Dermis microvascular lymphatic vessel endothelial cell (primary cell): ENCODE results near the gene GALNT9. TPM values are rescaled to one million over a fixed set of nuclear protein-coding genes. Genes with fewer than 3 reads are reported as not detected.
"Not testable (repeated sequence)": the region's sequence is repeated elsewhere in the genome, so short reads cannot be mapped to it uniquely, and the experiment has no call there.

Source experiments
- DNase-seq, 2 donors: peaks; one replicate each; pipeline versions ENCODE4 v3.0.0 to v3.0.0-alpha.2; 2010; ENCODE audit warnings: low read depth in 2 of 2
- total RNA-seq: library from RNA; depleted of rRNA; stranded (reverse); fragments of >200 nt; gene quantifications from 2 replicates; pipeline ENCODE4 v1.2.1, GENCODE V29; 2014

GALNT9 gene
- total RNA-seq, 1 donor from 2014 or later = under 0.01 TPM

DNA sequence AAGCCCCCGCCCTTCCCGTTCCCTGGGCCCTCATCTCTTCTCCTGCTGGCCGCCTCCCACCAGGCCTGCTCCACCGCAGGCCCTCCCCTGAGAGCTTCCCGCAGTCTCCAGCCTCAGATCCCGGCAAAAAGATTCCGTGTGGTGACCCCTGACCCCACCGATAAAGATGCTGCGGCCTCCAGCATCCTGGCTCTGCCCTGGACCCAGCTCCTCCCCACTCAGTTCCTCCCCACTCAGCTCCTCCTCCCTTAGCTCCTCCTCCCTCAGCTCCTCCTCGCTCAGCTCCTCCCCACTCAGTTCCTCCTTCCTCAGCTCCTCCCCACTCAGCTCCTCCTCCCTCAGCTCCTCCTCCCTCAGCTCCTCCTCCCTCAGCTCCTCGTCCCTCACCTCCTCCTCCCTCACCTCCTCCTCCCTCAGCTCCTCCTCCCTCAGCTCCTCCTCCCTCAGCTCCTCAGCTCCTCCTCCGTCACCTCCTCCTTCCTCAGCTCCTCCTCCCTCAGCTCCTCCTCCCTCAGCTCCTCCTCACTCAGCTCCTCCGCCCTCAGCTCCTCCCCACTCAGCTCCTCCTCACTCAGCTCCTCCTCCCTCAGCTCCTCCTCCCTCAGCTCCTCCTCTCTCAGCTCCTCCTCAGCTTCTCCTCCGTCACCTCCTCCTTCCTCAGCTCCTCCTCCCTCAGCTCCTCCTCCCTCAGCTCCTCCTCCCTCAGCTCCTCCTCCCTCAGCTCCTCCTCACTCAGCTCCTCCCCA is 168.2 kb downstream of the GALNT9 start:
- DNase-seq = peak in 1 of 2 donors; percentile 33

DNA sequence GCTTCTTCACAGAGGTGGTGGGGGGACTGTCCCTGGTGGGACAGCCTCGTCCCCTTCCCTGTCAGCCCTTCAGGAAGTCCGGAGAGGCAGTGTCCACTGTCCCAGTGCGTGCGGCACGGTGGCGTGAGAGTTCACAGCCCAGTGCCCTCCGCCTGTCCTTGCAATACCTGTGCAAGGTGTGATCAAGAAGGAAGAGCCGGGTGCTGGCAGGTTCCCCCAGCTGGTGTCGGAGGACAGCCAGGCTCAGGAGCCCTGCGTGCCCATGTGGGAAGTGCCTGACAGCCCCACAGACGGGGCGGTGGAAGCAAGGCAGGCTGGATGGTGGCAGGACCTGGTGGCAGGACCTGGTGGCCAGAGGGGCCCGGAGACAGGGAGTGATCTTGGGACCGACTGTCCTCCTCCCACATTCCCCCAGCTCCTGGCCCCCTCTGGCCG is 168.8 kb downstream of the GALNT9 start:
- DNase-seq = no peak

DNA sequence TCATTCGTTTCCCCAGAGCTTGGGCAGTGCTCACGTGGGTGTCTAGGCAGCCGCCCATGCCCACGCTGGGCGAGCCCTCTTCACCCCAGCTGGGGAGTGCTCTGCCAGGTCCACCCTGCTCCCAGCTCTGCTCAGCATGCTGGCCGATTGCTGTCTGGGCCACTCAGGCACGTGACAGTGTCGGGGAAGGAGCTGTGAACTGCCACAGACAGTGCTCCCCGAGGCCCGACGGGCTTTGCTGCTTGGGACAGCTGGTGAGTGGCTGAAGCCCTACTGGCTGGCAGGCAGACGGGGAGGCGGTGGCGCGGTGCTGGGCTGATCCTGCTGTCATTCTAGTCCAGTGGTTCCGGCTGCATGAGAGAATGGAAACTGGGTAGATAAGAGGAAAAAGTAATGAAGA is 169.4 kb downstream of the GALNT9 start:
- no peak for DNase-seq

DNA sequence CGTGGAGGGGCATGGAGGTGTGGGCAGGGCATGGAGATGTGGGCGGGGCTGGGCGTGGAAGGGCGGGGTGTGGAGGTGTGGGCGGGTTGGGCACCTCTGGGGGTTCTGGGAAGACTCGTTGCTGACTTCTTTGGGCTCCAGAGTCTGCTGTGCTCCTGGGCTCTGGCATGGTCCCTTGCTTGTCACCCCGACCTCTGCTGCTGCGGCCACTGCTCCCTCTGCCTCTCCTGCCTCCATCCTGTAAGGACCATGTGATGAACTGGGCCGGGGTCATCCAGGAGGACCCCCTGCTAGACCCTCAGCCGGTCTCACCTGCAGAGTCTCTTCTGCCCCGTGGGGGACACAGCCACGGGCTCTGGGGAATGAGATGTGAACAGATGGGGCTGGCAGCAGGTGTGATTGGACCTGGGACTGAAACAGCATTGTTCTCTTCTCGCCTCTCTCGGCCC is 169.8 kb downstream of the GALNT9 start:
- DNase-seq = no peak

DNA sequence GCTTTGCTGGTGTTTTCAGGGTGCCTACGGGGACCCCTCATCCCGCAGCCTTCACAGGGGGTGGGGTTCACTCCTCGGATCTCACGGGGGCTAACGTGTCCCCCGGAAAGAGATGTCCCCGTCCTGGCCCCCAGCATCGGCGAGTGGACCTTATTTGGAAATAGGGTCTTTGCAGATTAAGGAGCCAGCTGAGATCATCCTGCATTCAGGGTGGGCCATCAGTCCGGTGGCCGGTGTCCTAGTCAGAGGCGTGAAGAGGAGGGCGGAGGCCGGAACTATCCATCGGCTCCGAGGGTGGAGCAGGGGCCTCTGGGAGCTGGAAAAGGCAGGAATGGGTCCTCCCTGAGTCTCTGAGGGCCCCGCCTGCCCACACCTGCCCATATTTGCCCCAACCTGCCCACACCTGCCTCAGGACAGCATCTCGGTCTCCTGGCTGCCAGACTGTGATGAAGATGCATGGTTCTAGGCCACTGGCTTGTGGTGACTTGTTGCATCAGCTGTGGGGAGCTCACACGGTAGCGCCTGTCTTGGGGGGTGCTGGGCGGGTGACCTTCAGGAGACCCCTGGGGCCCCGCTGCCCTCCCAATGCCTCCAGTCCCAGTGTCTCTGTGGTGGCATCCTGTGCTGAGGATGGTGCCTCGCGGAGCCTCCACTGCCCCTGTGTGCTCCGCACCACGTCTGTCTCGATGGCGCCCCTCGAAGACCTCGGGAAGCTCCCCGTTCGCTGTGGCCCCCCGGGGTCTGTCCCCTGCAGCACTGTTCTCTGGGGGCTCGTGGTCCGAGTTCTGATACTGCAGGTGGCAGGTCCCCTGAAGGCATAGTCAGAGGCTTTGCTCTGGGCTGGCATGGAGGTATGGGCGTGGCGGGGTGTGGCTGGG is 170.5 kb downstream of the GALNT9 start:
- DNase-seq = no peak

DNA sequence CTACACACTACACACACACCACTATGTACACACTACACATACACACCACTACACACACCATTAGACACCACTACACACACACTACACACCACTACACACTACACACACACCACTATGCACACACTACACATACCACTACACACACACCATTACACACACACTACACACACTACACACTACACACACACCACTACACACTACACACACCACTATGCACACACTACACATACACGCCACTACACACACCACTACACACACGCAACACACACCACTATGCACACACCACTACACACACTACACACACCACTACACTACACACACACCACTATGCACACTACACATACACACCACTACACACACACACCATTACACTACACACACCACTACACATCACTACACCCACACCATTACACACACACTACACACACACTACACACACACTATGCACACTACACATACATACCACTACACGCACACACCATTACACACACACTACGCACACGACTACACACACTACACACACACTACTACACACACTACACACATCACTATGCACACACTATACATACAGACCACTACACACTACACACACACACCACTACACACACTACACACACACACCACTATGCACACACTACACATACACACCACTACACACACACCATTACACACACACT is 171.5 kb downstream of the GALNT9 start:
- no peak for DNase-seq

- no peak for DNase-seq
These were observed 172.6 kb downstream of the GALNT9 start for GRCh38 chr12:132156573-132157325.

- DNase-seq = no peak
These were observed 173.4 kb downstream of the GALNT9 start for GRCh38 chr12:132155771-132156572.

DNA sequence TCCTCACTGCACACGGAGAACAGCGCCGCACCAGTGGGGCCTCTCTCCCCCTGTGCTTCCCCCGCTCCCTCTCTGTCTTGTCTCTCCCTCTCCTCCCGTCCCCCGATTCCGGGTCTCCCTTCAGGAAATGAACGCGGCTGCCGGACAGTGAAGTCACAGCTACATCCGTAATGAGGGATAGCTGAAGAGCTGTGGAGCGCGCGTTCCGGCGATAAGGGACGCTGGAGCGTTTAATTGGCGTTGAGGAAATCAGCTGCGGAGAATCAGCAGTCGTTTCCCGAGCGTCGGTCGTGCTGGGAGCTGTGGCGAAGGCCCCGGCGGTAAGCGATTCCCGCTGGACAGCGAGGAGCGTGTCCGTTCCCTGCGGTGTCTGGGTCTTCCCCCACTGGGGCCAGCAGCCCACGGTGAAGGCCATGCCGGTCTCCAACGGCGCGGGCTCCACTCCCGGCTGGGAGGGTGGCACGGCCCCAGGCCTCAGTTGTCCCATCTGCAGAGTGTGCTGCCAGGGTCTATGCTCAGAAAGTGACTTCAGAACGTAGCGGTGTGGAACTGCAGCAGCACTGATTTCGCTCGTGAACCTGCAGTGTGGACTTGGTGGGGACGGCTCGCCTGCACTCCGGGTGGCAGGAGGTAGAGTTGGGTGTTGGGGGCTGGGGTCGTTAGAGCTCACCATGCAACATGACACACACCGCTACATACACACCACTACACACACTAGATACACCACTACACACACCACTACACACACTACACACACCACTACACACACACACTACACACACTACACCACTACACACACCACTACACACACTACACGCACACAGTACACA is 174.2 kb downstream of the GALNT9 start:
- peak; percentile 33 to 42 for DNase-seq

- DNase-seq = no peak
These were observed 175.0 kb downstream of the GALNT9 start for GRCh38 chr12:132154341-132154761.

DNA sequence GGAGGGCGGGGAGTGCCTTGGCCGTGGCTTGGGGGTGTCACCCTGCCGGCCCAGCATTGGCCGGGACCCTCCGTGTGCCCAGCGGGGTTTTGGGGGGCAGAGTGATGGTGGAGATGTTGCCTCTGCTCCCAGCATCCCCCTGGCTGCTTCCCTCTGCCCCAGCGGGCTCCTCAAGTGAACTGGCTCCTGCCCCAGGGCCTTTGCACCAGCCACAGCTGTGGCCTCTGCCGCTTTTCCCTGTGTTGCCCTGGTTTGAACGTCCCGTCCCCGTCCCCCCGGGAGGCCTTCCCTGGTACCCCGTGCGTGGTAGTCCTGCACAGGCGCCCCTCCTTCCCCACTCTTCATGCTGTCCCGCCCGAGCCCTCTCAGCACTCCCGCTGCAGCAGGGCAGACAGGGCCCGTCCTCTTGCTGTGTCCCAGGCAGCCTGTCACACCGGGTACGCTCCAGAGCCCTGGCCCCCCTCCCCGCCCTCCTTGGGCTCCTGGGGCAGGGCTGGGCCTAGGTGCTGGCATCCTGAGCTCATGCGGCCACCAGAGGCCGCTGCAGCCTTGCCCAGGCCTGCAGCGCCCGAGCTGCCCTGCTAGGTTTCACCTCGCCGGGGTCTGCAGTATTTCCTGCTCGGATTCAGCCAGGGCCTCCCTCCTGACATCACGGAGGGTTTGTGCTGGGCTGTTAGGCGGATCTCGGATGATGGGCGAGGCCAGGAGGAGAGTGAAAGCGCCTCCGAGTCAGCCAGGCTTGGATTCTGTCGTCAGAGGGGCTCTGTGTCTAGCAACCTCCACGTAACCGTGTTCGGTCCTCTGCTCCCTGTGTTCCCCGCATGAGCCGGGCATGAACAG is 175.7 kb downstream of the GALNT9 start:
- DNase-seq = peak; percentile 50 to 72

GRCh38 chr12:132152953-132153352 is 176.4 kb downstream of the GALNT9 start:
- no peak for DNase-seq

DNA sequence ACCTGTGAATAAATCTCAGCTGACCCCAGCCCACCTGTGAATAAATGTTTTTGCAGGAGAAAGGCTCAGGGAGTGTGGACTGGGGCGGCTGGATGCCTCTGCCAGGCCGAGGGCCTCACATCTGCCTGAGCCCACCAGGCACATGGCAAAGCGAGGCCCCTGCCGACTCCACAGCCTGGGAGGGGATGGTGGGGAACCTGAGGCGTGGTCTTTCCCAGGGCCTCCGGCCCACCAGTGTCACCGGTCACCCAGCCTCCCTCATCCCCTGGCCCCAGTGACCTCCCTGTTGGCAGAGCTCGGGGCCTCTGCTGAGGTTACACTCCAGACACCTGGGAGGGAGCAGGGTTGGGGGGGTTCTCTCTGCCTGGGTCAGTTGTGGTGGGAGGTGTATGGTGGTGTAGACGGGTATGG is 177.0 kb downstream of the GALNT9 start:
- no peak for DNase-seq

GRCh38 chr12:132151766-132152410 is 177.5 kb downstream of the GALNT9 start:
- no peak for DNase-seq

GRCh38 chr12:132151145-132151765 is 178.1 kb downstream of the GALNT9 start:
- no peak for DNase-seq

DNA sequence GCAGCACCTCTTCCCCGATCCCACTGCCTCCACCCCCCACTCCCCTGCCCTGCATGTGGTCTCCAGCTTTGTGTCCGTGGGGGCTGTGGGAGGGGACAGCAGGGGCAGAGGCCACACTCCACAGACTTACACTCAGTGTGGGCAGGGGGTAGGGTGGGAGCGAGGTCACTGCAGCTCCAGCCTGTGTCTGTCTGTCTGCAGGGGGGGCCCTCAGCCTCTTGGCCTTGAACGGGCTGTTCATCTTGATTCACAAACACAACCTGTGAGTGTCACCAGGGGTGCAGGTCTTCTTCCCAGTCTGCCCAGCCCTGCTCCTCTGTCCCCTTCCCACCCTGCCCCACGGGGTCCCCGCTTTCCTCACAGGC is 178.6 kb downstream of the GALNT9 start:
- DNase-seq = no peak

DNA sequence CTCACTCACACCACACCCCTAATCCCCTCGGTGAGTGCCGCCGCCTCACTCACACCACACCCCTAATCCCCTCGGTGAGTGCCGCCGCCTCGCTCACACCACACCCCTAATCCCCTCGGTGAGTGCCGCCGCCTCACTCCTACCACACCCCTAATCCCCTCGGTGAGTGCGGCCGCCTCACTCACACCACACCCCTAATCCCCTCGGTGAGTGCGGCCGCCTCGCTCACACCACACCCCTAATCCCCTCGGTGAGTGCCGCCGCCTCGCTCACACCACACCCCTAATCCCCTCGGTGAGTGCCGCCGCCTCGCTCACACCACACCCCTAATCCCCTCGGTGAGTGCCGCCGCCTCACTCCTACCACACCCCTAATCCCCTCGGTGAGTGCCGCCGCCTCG is 179.9 kb downstream of the GALNT9 start:
- DNase-seq = not testable (repeated sequence)
